ENCODE measurements around the gene CCDC57. TPM values are rescaled to one million over a fixed set of nuclear protein-coding genes. Genes with fewer than 3 reads are reported as not detected.

The CCDC57 gene
- total RNA-seq, 1 donor from 2014 or later: 57.9 TPM

GRCh38 chr17:82152114-82152513 is 60.5 kb downstream of the CCDC57 start:
- Mint-ChIP-seq H3K9me3 (ENCODE audit: unreplicated experiment) (no peaks in the 10 kb centered on the region), H3K4me1 (ENCODE audit: unreplicated experiment) (no peaks in the 10 kb centered on the region), H3K27ac (ENCODE audit: unreplicated experiment) (no peak overlapping the region), H3K4me3 (ENCODE audit: unreplicated experiment) (no peak overlapping the region), H3K27me3 (ENCODE audit: unreplicated experiment) (no peaks in the 10 kb centered on the region), H3K36me3 (ENCODE audit: unreplicated experiment) (no peaks in the 10 kb centered on the region)
- DNase-seq (ENCODE audit: extremely low spot score, unreplicated experiment): no peak
- TF ChIP-seq CTCF (IDR thresholded peaks at IDR 0.05): no peak

GRCh38 chr17:82151106-82151957 is 61.3 kb downstream of the CCDC57 start:
- DNase-seq (ENCODE audit: extremely low spot score, unreplicated experiment): no peak
- H3K36me3 Mint-ChIP-seq (ENCODE audit: unreplicated experiment): no peaks in the 10 kb centered on the region
- no peaks in the 10 kb centered on the region for H3K27me3 Mint-ChIP-seq (ENCODE audit: unreplicated experiment)
- H3K4me3 Mint-ChIP-seq (ENCODE audit: unreplicated experiment): no peak overlapping the region
- TF ChIP-seq CTCF (IDR thresholded peaks at IDR 0.05): no peak
- no peaks in the 10 kb centered on the region for H3K9me3 Mint-ChIP-seq (ENCODE audit: unreplicated experiment)
- no peaks in the 10 kb centered on the region for H3K4me1 Mint-ChIP-seq (ENCODE audit: unreplicated experiment)
- no peak overlapping the region for H3K27ac Mint-ChIP-seq (ENCODE audit: unreplicated experiment)

- no peaks in the 10 kb centered on the region for H3K27me3 Mint-ChIP-seq (ENCODE audit: unreplicated experiment)
- H3K9me3 Mint-ChIP-seq (ENCODE audit: unreplicated experiment): no peaks in the 10 kb centered on the region
- no peak for DNase-seq (ENCODE audit: extremely low spot score, unreplicated experiment)
- no peak overlapping the region for H3K4me3 Mint-ChIP-seq (ENCODE audit: unreplicated experiment)
- TF ChIP-seq CTCF (IDR thresholded peaks at IDR 0.05): no peak
- no peak overlapping the region for H3K27ac Mint-ChIP-seq (ENCODE audit: unreplicated experiment)
- H3K36me3 Mint-ChIP-seq (ENCODE audit: unreplicated experiment): no peaks in the 10 kb centered on the region
- H3K4me1 Mint-ChIP-seq (ENCODE audit: unreplicated experiment): no peaks in the 10 kb centered on the region
Observed at GRCh38 chr17:82149401-82150099, 63.1 kb downstream of the CCDC57 start.

- Mint-ChIP-seq H3K27me3 (ENCODE audit: unreplicated experiment) (no peaks in the 10 kb centered on the region), H3K36me3 (ENCODE audit: unreplicated experiment) (no peaks in the 10 kb centered on the region), H3K27ac (ENCODE audit: unreplicated experiment) (no peak overlapping the region), H3K4me3 (ENCODE audit: unreplicated experiment) (no peak overlapping the region), H3K4me1 (ENCODE audit: unreplicated experiment) (no peaks in the 10 kb centered on the region), H3K9me3 (ENCODE audit: unreplicated experiment) (no peaks in the 10 kb centered on the region)
- TF ChIP-seq CTCF (IDR thresholded peaks at IDR 0.05): no peak
- DNase-seq (ENCODE audit: extremely low spot score, unreplicated experiment): no peak
Observed at GRCh38 chr17:82148997-82149396, 63.6 kb downstream of the CCDC57 start.

- no peak overlapping the region for H3K4me3 Mint-ChIP-seq (ENCODE audit: unreplicated experiment)
- no peak for TF ChIP-seq CTCF (IDR thresholded peaks at IDR 0.05)
- H3K9me3 Mint-ChIP-seq (ENCODE audit: unreplicated experiment): no peaks in the 10 kb centered on the region
- H3K27me3 Mint-ChIP-seq (ENCODE audit: unreplicated experiment): no peaks in the 10 kb centered on the region
- no peaks in the 10 kb centered on the region for H3K36me3 Mint-ChIP-seq (ENCODE audit: unreplicated experiment)
- no peak overlapping the region for H3K27ac Mint-ChIP-seq (ENCODE audit: unreplicated experiment)
- DNase-seq (ENCODE audit: extremely low spot score, unreplicated experiment): no peak
- H3K4me1 Mint-ChIP-seq (ENCODE audit: unreplicated experiment): no peaks in the 10 kb centered on the region
Observed at GRCh38 chr17:82148011-82148410, 64.6 kb downstream of the CCDC57 start.
